GM18907 (cell line): Measurements from ENCODE around the gene AJUBA.
"Not testable (repeated sequence)": the region's sequence is repeated elsewhere in the genome, so short reads cannot be mapped to it uniquely, and the experiment has no call there.

Experiments used
- ATAC-seq: cut with Tn5 transposase; IDR thresholded peaks from one replicate; pipeline ENCODE4 v1.9.1; 2021; ENCODE audit warnings: mild to moderate bottlenecking, moderate library complexity; ENCODE audit not compliant: unreplicated experiment

The AJUBA gene

GRCh38 chr14:22982477-22983245, at the start of gene AJUBA:
AJUBA (minus strand) TSS chr14:22982551; CDS start chr14:22982266, 285 bp downstream.
- ATAC-seq = peak; percentile 53

- ATAC-seq = no peak
Measured at GRCh38 chr14:23030936-23031335, 48.6 kb upstream of the AJUBA start.

- ATAC-seq = no peak
Measured at GRCh38 chr14:23028799-23029198, 46.4 kb upstream of the AJUBA start.

- no peak for ATAC-seq
Measured at GRCh38 chr14:23025151-23025814, 42.9 kb upstream of the AJUBA start.

- ATAC-seq = no peak
Measured at GRCh38 chr14:23024612-23025075, 42.3 kb upstream of the AJUBA start.

GRCh38 chr14:23023795-23024152, 41.4 kb upstream of the AJUBA start:
- ATAC-seq = no peak

GRCh38 chr14:23023022-23023794, 40.9 kb upstream of the AJUBA start:
- no peak for ATAC-seq

- ATAC-seq = no peak
Measured at GRCh38 chr14:23021889-23022442, 39.6 kb upstream of the AJUBA start.

- no peak for ATAC-seq
Measured at GRCh38 chr14:23021434-23021833, 39.1 kb upstream of the AJUBA start.

GRCh38 chr14:23020143-23021128, 38.1 kb upstream of the AJUBA start:
- no peak for ATAC-seq

GRCh38 chr14:23018107-23018506, 35.8 kb upstream of the AJUBA start:
- ATAC-seq = no peak

GRCh38 chr14:23017091-23017490, 34.7 kb upstream of the AJUBA start:
- no peak for ATAC-seq

GRCh38 chr14:23015618-23016017, 33.3 kb upstream of the AJUBA start:
- no peak for ATAC-seq

GRCh38 chr14:23013749-23014054, 31.4 kb upstream of the AJUBA start:
- not testable (repeated sequence) for ATAC-seq

GRCh38 chr14:23013054-23013748, 30.9 kb upstream of the AJUBA start:
- ATAC-seq = no peak

- ATAC-seq = no peak
Measured at GRCh38 chr14:23009939-23010726, 27.8 kb upstream of the AJUBA start, which contains the start of gene C14orf93. C14orf93 (minus strand) TSS chr14:23010143; CDS start chr14:22999023, 11,120 bp downstream.

- no peak for ATAC-seq
Measured at GRCh38 chr14:23009483-23009938, 27.2 kb upstream of the AJUBA start.

GRCh38 chr14:23008831-23009230, 26.5 kb upstream of the AJUBA start:
- no peak for ATAC-seq
